COLO668 (cell line): ENCODE measurements around the gene YARS2.
A peak's percentile ranks its signal among the peaks of the same experiment; 100 is the strongest.
"Not testable (repeated sequence)": the region's sequence is repeated elsewhere in the genome, so short reads cannot be mapped to it uniquely, and the experiment has no call there.

Source experiments
- DNase-seq: peaks from one replicate; lab custom pipeline; 2025; ENCODE audit not compliant: unreplicated experiment; lab: John Stamatoyannopoulos, UW

YARS2 gene

DNA sequence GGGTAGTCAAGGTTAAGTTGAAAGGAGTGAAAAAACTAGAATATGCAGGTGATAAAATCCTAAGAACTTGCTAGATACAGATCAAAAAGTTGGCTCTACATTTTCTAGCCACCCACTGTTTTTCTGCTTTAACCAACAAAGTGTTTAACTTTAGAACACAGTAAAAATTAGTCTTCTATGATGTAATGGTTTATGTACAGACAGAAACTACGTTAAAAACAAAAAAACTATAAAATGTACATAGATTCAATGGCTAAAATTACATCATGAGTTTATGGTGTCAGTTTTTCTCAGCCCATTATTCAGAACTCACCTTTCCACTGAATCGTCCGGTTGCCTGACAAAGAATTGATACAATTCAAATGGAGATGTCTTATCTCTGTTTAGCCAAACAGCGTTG is 2.1 kb downstream of the YARS2 start:
- DNase-seq = no peak

DNA sequence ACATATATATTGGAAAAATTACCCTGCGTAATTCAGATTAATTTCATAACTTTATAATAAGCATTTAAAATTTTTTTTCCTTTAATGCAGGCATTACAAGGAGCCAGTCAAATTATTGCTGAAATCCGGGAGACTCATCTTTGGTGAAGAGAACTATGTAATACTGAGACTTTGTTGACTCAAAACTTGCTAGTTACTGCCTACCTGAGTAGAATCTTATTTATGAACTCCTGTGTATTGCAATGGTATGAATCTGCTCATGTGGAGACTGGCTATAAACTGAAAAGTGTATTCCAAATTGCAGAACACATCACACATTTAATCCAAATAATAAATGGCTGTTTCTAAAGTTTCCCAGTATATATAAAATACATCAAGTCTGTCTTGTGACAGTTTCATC is 12.4 kb downstream of the YARS2 start:
- no peak for DNase-seq

DNA sequence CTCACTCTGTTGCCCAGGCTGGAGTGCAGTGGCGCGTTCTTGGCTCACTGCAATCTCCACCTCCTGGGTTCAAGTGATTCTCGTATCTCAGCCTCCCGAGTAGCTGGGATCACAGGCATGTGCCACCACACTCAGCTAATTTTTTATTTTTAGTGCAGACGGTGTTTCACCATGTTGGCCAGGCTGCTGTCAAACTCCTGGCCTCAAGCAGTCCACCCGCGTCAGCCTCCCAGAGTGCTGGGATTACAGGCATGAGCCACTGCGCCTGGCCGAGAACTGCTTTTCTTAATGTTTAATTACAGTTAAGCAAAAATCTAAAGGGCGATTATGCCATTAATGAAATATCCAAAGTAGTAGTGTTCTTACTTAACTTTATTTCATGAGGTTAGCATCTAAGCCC is 13.6 kb downstream of the YARS2 start:
- no peak for DNase-seq

DNA sequence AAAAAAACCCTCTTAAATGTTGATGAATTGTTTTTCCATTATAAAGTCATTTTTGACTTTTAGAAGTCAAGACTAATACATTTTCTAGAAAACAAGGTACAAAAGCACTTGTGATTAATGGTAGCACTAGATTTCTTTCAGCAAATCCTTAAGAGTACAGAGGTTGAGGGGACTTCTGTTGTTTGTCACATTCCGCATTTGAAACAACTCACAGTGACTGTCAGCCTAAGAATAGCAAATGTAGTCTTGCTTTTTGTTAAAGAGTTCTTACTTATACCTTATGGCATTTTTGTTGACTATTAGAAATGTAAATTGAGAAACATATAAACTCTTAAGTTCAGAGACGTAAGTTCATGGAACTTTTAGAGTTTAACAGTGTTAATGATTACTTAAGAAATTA is 16.4 kb downstream of the YARS2 start:
- no peak for DNase-seq

DNA sequence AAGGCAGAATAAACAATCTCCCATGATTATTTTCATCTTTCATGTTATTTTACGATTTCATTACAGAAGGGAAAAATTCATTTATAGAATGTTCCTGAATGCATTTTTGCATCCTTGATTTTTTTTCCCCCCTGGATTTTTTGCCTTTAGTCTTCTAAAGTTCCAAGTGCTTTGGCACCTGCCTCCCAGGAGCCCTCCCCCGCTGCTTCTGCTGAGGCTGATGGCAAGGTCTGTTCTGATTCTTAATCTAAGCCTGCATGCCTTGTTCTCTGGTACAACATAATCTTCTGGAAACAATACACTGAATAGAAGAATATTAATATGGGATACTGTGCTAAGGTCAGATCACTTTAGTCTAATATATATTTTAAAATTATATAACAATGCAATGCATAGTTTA is 18.0 kb downstream of the YARS2 start:
- DNase-seq = no peak

DNA sequence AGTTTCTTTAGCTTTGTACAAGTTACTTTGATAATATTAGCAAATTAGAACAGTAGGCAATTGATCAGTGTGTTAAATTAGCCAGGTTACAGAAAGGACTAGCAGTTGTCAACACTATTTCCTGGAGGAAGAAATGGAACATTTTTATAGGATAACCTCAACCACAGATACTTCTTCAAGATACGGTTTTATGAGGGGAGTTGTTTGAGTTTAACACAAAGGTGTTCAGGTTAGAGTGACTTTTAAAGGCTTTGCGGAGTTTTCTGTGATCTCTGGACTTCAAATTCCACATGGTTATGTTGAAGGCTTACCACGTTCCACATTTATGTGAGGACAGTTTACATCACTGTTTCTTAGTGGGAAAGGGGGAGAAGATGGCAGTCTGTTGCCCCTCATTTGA is 19.3 kb downstream of the YARS2 start:
- no peak for DNase-seq

DNA sequence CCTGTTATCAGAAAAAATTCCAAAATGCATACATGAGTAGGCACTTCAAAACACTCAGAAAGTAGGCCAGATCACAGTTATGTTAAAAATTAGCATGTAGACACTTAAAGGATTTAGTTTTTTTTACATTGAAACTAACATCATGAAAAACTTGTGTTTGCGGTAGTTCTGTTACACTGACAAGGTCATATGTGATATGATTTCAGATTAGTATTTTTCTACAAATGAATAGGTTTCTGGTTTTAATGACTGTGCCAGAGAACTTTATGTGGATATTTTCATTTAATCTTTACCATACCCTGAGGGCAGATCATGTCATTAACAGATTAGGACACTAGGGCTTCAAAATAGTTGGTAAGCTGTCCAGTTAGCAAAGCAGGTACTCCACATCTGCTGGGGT is 20.7 kb downstream of the YARS2 start:
- DNase-seq = no peak

DNA sequence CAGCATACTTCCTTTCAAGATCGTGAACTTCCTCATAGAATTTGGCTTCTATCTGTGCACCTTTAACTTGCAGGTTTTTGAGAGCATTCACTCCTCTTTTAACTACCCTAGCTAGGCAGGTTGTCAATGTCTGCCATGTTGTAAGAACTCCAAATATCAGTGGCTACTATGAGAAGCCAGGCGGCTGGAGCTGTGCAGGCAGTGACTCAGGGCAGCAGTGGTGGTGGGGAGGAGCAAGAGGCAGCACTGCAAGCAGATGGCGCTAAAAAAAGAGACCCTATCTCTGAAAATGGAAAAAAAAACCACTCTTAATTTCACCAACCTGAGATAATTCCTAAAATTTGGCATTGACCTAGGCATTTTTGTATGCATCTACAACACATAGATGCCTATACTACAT is 28.5 kb downstream of the YARS2 start:
- DNase-seq = no peak

DNA sequence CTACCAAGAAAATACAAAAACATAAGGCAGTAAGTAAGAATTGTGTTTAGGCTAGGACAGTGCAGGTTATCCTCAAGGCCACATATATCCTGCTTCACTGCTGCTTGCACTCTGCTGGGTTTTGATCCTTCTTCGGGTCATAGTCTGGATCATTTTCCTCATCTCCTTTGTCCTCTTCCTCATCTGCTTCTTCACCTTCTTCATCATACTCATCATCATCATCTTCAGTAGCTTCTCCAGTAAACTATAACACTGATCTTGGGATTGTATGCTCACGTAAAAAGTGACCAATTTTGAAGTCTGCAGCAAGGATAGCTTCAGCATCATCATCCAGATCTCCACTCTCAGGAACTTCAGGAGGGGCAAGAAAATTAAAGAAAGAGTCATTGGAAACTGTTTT is 29.4 kb downstream of the YARS2 start:
- no peak for DNase-seq

DNA sequence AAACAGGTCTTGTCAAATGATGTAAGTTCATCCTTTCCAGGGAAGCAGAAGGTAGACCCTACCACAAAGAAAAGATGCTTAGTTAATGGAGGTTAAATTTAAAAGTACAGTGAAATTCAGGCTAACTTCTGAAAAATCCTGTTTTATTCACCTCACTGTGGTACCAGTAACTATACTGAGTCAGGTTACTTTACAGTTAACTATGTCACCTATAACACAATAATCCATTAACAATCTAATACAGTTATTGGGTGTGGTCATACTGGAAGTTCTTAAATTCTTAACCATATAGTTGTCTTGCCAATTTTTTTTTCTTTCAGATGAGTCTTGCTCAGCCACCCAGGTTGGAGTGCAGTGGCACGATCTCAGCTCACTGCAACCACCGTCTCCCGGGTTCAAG is 30.4 kb downstream of the YARS2 start:
- not testable (repeated sequence) for DNase-seq

DNA sequence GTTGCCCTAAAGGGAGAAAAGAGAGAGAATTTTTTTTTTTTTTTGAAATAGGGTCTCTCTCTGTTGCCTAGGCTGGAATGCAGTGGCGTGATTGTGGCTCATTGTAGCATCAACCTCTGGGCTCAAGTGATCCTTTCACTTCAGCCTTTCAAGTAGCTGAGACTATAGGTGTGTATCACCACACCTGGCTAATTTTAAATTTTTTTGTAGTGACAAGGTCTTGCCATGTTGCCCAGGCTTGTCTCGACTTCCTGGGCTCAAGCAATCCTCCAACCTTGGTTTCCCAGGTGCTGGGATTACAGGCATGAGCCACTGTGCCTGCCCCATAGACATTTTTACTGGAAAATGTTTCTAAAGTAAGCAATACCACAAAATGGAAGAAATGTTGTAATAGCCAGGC is 36.8 kb downstream of the YARS2 start:
- no peak for DNase-seq

DNA sequence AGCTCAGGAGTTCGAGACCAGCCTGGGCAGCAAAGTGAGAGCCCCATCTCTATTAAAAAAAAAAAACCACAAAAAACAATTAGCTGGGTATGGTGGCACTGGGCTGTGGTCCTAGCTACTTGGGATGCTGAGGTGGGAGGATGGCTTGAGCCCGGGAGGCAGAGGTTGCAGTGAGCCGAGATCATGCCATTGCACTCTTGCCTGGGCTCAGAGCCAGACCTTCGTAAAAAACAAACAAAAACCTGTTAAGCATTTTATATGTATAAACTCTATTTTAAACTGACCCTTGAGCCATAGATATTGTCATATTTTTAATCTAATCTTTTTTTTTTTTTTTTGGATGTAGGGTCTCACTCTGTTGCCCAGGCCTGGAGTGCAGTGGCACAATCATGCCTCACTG is 40.9 kb downstream of the YARS2 start:
- DNase-seq = no peak

DNA sequence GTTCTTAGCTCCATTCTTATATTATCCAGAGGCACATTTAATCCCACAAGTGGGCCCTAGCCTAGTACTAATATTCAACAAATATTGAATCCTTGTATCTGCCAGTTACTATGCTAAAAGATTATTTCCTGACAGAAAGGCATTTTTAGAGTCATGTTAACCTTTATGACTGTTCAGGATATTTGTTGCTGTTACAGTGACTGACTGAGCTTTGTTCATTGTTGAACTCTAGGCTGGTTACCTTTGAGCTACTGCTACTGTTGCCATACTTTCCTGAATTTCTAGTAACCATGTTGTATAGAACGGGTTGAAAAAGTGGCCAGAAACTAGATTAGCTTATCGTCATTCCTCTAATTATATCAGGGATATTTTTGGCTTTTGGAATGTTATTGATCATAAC is 46.8 kb downstream of the YARS2 start:
- DNase-seq = no peak

DNA sequence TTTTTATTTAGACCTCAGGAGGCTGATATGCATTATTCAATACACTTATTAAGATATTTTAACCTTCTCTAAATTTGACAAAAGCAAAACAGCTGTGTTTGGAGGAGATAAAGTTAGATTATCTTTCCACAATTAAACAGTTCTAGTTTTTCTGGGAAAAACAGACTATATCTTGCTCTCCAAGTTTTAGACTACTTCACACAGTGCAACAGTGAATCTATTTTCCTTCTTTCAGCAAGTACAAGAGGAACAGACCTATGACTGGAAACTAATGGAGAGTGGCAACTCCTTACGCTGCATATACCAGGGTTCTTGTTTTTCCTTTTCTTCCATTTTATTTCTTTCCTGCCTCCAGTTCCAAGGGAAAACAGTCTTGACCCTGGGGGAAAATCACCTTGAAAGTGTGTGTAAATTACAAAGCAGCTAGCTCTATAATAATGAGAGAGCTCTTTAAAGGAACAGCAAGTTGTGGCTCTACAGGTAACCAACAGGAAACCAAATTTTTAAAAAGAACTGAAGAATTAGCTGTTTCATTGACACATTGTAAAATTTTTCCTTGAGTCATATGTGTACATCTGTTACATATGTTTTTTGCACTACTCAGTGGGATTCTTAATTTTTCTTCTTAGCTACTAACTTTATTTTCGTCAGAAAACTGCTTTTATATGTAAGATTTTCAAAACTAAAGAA is 49.2 kb downstream of the YARS2 start:
- DNase-seq = no peak

DNA sequence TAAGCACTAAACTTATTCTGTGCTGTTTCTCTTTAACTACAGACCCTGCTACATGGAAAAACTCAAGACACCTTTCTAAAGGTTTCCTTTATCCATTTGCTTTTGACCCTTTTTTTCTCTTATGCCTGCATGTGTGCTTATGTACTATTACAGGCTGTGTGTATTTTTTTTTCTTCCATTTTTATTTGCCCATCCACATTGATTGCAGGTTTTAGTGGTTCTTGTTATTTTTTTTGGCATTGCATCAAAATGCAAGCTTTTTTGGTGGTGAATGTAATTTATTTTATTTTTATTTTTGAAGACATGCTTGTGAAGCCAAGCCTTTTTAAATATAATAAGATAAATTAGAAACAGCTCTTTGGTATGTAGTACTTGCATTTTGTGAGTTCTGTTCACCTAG is 49.9 kb downstream of the YARS2 start:
- no peak for DNase-seq

DNA sequence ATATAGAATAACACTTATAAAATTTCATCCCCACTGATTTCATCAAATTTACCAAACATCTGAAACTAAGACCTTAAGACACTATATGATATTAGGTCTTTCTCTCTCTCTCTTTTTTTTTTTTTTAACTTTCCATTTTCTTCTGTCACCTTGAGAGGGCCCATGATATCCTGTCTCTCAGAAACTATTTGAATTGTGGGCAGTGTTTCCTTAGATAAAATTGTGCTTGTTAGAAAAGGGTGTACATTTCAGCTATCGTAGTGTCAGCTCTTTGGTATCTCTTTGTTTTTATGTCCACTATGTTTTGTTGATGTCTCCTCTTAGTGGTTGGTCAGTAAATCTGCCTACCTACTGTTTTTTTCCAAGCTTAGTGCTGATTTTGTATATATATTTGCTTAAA is 52.8 kb downstream of the YARS2 start:
- DNase-seq = no peak

DNA sequence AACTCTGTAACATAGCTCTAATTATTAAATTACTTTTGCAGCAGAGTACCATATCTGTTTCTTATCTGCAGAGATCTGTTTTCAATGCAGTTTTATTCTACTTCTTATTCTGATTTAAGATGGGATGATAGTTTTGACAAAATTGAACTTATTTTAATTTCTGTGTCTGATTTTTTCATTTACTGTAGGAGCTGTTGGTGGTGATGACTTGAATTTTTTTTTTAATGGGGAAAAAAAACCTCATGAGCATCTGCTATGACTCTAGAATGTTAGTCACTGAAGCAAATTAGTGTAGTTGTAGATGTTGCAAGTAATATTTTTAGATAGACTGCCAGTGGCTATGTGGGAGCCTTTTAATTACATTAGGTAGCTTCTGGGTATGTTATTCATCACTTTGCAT is 53.2 kb downstream of the YARS2 start:
- DNase-seq = no peak

DNA sequence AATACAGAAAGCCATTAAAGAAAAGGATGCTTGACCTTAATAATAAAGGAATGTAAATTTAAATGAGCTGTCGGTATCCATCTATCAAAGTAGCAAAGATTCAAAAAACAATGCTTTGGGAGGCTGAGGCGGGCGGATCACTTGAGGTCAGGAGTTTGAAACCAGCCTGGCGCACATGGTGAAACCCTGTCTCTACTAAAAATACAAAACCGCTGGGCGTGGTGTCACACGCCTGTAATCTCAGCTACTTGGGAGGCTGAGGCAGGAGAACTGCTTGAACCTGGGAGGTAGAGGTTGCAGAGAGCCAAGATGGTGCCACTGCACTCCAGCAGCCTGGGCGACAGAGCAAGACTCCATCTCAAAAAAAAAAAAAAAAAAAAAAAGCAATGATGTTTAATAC is 56.3 kb downstream of the YARS2 start:
- not testable (repeated sequence) for DNase-seq

DNA sequence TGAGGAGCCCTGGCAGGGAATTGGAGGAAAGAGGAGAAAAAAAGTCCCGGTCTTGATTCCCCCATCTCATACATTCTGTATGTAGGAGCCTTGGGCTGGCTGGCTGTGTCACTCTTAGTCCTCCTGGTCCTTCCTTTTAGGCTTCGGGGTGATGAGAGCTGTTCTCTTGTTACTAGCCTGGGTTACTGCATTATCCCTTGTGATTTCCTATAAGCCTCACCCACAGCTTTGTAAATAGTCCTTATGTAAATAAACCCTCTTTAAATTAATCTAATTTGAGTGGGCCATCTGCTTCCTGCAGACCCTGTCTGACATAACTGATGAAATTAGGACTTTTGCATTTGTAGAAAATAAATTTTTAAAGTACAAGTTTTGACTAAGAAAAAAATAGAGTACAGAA is 57.4 kb downstream of the YARS2 start:
- peak; percentile 16 for DNase-seq

DNA sequence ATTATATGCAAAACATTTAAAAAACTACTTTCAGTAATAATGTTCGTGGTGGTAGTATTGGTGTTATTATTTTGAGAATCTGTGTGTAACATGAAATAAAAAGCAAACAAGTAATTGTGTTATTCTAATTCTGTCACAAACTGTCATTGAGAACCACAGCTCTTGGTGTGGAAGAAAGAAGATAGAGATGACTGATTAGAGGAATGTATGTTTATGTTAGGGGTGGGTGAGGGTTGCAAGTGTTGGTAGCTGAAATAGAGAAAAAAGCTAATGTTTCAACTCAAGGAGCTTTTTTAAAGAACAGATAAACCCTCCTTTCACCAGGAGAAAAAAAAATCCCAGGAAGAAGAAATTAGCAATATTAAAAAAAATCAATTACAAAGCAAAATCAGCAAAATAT is 58.3 kb downstream of the YARS2 start:
- no peak for DNase-seq
